Mucosa of gallbladder (tissue), 1 donor: ENCODE measurements around the gene TM7SF2. TPM values are rescaled to one million over a fixed set of nuclear protein-coding genes. Genes with fewer than 3 reads are reported as not detected.

Experiments
- DNase-seq: peaks from one replicate; pipeline ENCODE4 v3.0.0-alpha.2; 2020; ENCODE audit warnings: low spot score
- total RNA-seq: library from RNA; stranded (reverse); gene quantifications from one replicate; pipeline ENCODE4 v1.2.1, GENCODE V29; 2021
- donor health status: DM: no; HTN: no; CAD: no.

TM7SF2 gene
- total RNA-seq, 1 donor from 2014 or later = 184 TPM

- DNase-seq = no peak
These were observed 44.6 kb downstream of the TM7SF2 start for GRCh38 chr11:65156256-65156655.

DNA sequence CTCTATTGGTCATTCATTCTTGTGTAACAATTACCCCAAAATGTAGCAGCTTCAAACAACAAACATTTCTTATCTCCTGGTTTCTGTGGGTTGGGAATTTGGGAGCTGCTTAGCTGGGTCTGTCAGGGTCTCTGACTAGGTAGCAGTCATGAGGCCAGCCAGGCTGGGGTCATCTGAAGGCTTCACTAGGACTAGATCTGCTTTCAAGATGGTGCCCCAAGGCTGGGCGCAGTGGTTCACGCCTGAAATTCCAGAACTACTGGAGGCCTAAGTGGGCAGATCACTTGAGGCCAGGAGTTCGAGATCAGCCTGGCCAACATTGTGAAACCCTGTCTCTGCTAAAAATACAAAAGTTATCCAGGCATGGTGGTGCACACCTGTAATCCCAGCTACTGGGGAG, 45.3 kb downstream of the TM7SF2 start:
- no peak for DNase-seq

- no peak for DNase-seq
These were observed 45.7 kb downstream of the TM7SF2 start for GRCh38 chr11:65157336-65157735.

- DNase-seq = no peak
These were observed 47.3 kb downstream of the TM7SF2 start for GRCh38 chr11:65159012-65159411.

DNA sequence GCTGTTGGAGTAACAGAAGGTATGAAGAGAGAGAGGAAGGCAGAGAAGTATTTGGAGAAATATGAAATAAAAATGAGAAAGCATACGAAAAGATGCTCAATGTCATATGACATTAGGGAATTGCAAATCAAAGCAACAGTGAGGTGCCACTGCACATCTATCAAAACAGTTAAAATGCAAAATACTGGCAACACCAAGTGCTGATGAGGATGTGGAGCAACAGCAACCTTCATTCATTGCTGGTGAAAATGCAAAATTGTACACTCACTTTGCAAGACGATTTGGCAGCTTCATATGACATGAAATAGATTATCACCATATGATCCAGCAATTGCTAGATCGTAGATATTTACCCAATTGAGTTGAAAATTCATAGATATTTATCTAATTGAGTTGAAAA, 49.0 kb downstream of the TM7SF2 start:
- DNase-seq = no peak

- DNase-seq = no peak
These were observed 52.0 kb downstream of the TM7SF2 start for GRCh38 chr11:65163684-65164083.

Other genes starting within 250 kb of the TM7SF2 start
- gene EHD1, start 233.3 kb upstream of the TM7SF2 start, total RNA-seq = 85.6 TPM
- gene ATG2A, start 194.7 kb upstream of the TM7SF2 start, total RNA-seq = 39.3 TPM
- gene PPP2R5B, start 187.2 kb upstream of the TM7SF2 start, total RNA-seq = 44.1 TPM
- 1.3 TPM for gene GPHA2, start 176.0 kb upstream of the TM7SF2 start, total RNA-seq
- gene MAJIN, start 139.8 kb upstream of the TM7SF2 start, total RNA-seq = not detected
- 5.5 TPM for gene BATF2, start 114.9 kb upstream of the TM7SF2 start, total RNA-seq
- 103 TPM for gene ARL2, start 97.7 kb upstream of the TM7SF2 start, total RNA-seq
- 39.4 TPM for gene SNX15, start 84.4 kb upstream of the TM7SF2 start, total RNA-seq
- 9.9 TPM for gene SAC3D1, start 70.7 kb upstream of the TM7SF2 start, total RNA-seq
- 10.4 TPM for gene NAALADL1, start 53.3 kb upstream of the TM7SF2 start, total RNA-seq
- gene CDCA5, start 27.8 kb upstream of the TM7SF2 start, total RNA-seq = 2.1 TPM
- gene ZFPL1, start 27.6 kb upstream of the TM7SF2 start, total RNA-seq = 44.4 TPM
- gene VPS51, start 15.7 kb upstream of the TM7SF2 start, total RNA-seq = 116 TPM
- gene ZNHIT2, start 5.8 kb downstream of the TM7SF2 start, total RNA-seq = 15.1 TPM
- 835 TPM for gene FAU, start 10.3 kb downstream of the TM7SF2 start, total RNA-seq
- 46.5 TPM for gene MRPL49, start 10.4 kb downstream of the TM7SF2 start, total RNA-seq
- 84.4 TPM for gene SYVN1, start 22.6 kb downstream of the TM7SF2 start, total RNA-seq
- gene SPDYC, start 58.4 kb downstream of the TM7SF2 start, total RNA-seq = not detected
- gene CAPN1, start 70.1 kb downstream of the TM7SF2 start, total RNA-seq = 287 TPM
- 8.7 TPM for gene POLA2, start 150.1 kb downstream of the TM7SF2 start, total RNA-seq
- gene CDC42EP2, start 203.0 kb downstream of the TM7SF2 start, total RNA-seq = 21.5 TPM
- 62.6 TPM for gene DPF2, start 222.0 kb downstream of the TM7SF2 start, total RNA-seq
- gene TIGD3, start 242.9 kb downstream of the TM7SF2 start, total RNA-seq = 0.29 TPM